ENCODE results near the gene RAP1GAP2. TPM values are rescaled to one million over a fixed set of nuclear protein-coding genes. Genes with fewer than 3 reads are reported as not detected.
"Not testable (repeated sequence)": the region's sequence is repeated elsewhere in the genome, so short reads cannot be mapped to it uniquely, and the experiment has no call there.

RAP1GAP2 gene
- total RNA-seq, 6 donors from 2014 or later: 6.3 to 19.4 (median 13.6) TPM

GRCh38 chr17:2981325-2981724 is 185.1 kb downstream of the RAP1GAP2 start:
- TF ChIP-seq, protein P1, sequence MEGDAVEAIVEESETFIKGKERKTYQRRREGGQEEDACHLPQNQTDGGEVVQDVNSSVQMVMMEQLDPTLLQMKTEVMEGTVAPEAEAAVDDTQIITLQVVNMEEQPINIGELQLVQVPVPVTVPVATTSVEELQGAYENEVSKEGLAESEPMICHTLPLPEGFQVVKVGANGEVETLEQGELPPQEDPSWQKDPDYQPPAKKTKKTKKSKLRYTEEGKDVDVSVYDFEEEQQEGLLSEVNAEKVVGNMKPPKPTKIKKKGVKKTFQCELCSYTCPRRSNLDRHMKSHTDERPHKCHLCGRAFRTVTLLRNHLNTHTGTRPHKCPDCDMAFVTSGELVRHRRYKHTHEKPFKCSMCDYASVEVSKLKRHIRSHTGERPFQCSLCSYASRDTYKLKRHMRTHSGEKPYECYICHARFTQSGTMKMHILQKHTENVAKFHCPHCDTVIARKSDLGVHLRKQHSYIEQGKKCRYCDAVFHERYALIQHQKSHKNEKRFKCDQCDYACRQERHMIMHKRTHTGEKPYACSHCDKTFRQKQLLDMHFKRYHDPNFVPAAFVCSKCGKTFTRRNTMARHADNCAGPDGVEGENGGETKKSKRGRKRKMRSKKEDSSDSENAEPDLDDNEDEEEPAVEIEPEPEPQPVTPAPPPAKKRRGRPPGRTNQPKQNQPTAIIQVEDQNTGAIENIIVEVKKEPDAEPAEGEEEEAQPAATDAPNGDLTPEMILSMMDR (IDR thresholded peaks at IDR 0.05): no peak
- TF ChIP-seq POLR2A (IDR thresholded peaks at IDR 0.05) (no peak), POLR2AphosphoS5 (IDR thresholded peaks at IDR 0.05) (no peak), EP300 (IDR thresholded peaks at IDR 0.05) (no peak)
- ATAC-seq (ENCODE audit: low FRiP score in 2 of 2) (no peak), DNase-seq (peak in 1 of 2 donors; percentile 9)
- H3K4me3 ChIP-seq: no peak overlapping the region
- peaks cover 0 to 8% (median 0%) of the 10 kb centered on the region in 4 donors for H3K36me3 ChIP-seq
- 91 to 98% methylated on average over 5 to 6 of the region's 6 CpGs for WGBS, 2 donors
- no peaks in the 10 kb centered on the region for H3K9me3 ChIP-seq
- no peaks in the 10 kb centered on the region for H3K4me1 ChIP-seq
- no peaks in the 10 kb centered on the region for H3K27me3 ChIP-seq
- no peak overlapping the region for H3K27ac ChIP-seq

- peak overlapping the region in 2 of 4 donors; percentile 10 to 42 for H3K27ac ChIP-seq
- TF ChIP-seq POLR2A (IDR thresholded peaks at IDR 0.05) (no peak), POLR2AphosphoS5 (IDR thresholded peaks at IDR 0.05) (peak in 1 of 2 donors; percentile 58)
These were observed 186.6 kb downstream of the RAP1GAP2 start for GRCh38 chr17:2982854-2983253.

DNA sequence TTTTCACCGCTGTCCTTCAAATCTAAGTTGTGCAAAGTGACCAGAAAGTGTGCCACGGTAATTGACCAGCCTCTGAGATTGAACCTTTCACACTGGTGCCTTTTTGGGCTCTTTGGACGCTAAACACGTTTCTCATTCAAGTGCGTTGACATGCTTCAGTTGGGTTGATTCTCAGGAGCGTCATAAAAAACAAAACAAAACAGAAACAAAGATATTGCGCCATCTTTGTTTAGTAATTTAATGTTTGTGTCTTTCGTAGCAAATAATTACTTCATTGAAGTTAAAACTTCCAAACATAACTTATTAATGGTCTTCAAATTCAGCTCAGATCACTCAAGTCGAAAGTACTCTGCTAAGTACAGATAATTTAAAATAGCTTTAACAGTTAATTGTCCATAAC is 187.0 kb downstream of the RAP1GAP2 start:
- TF ChIP-seq, protein P1 (IDR thresholded peaks at IDR 0.05): no peak
- no peak for TF ChIP-seq EP300 (IDR thresholded peaks at IDR 0.05)
- no peak for TF ChIP-seq POLR2AphosphoS5 (IDR thresholded peaks at IDR 0.05)
- no peak for TF ChIP-seq POLR2A (IDR thresholded peaks at IDR 0.05)
- peak overlapping the region in 2 of 4 donors; percentile 10 to 42 for H3K27ac ChIP-seq
- no peaks in the 10 kb centered on the region for H3K4me1 ChIP-seq
- H3K36me3 ChIP-seq: peaks cover 0 to 8% (median 0%) of the 10 kb centered on the region in 4 donors
- H3K4me3 ChIP-seq: no peak overlapping the region
- no peak for ATAC-seq (ENCODE audit: low FRiP score in 2 of 2)
- WGBS, 2 donors: 83 to 85% methylated on average over 9 of the region's 9 CpGs
- H3K9me3 ChIP-seq: no peaks in the 10 kb centered on the region
- DNase-seq: no peak
- H3K27me3 ChIP-seq: no peaks in the 10 kb centered on the region

More at GRCh38 chr17:2982854-2983253, 186.6 kb downstream of the RAP1GAP2 start:
- no peaks in the 10 kb centered on the region for H3K4me1 ChIP-seq
- no peaks in the 10 kb centered on the region for H3K9me3 ChIP-seq
- peak; percentile 88 to 89 for ATAC-seq (ENCODE audit: low FRiP score in 2 of 2)
- DNase-seq: peak; percentile 48 to 87
- peaks cover 0 to 8% (median 0%) of the 10 kb centered on the region in 4 donors for H3K36me3 ChIP-seq
- WGBS, 2 donors: 72 to 79% methylated on average over 17 to 18 of the region's 18 CpGs
- no peaks in the 10 kb centered on the region for H3K27me3 ChIP-seq
- no peak overlapping the region for H3K4me3 ChIP-seq

GRCh38 chr17:2985318-2985717 is 189.1 kb downstream of the RAP1GAP2 start:
- DNase-seq (peak in 1 of 2 donors; percentile 1), ATAC-seq (ENCODE audit: low FRiP score in 2 of 2) (no peak)
- 86 to 91% methylated on average over 5 of the region's 5 CpGs for WGBS, 2 donors
- TF ChIP-seq, protein P1 (IDR thresholded peaks at IDR 0.05): no peak
- TF ChIP-seq EP300 (IDR thresholded peaks at IDR 0.05): no peak
- no peak for TF ChIP-seq POLR2AphosphoS5 (IDR thresholded peaks at IDR 0.05)
- TF ChIP-seq POLR2A (IDR thresholded peaks at IDR 0.05): no peak
- Histone ChIP-seq H3K9me3 (no peaks in the 10 kb centered on the region), H3K27me3 (no peaks in the 10 kb centered on the region), H3K36me3 (peaks cover 0 to 8% (median 0%) of the 10 kb centered on the region in 4 donors), H3K27ac (no peak overlapping the region), H3K4me3 (no peak overlapping the region), H3K4me1 (no peaks in the 10 kb centered on the region)

- Histone ChIP-seq H3K27ac (no peak overlapping the region), H3K36me3 (peaks cover 0 to 4% (median 0%) of the 10 kb centered on the region in 4 donors), H3K4me1 (no peaks in the 10 kb centered on the region), H3K4me3 (no peak overlapping the region), H3K27me3 (no peaks in the 10 kb centered on the region), H3K9me3 (no peaks in the 10 kb centered on the region)
- DNase-seq (no peak), ATAC-seq (ENCODE audit: low FRiP score in 2 of 2) (no peak)
- TF ChIP-seq POLR2AphosphoS5 (IDR thresholded peaks at IDR 0.05) (no peak), EP300 (IDR thresholded peaks at IDR 0.05) (no peak), POLR2A (IDR thresholded peaks at IDR 0.05) (no peak)
- TF ChIP-seq, protein P1 (IDR thresholded peaks at IDR 0.05): no peak
- 93 to 95% methylated on average over 5 of the region's 5 CpGs for WGBS, 2 donors
These were observed 190.7 kb downstream of the RAP1GAP2 start for GRCh38 chr17:2986925-2987324.

- H3K27me3 ChIP-seq; H3K4me1 ChIP-seq; H3K36me3 ChIP-seq; H3K27ac ChIP-seq; H3K9me3 ChIP-seq; H3K4me3 ChIP-seq; ATAC-seq (ENCODE audit: low FRiP score in 2 of 2): not testable (repeated sequence)
- DNase-seq: peak in 1 of 2 donors; percentile 24
- WGBS, 2 donors: 93% methylated on average over 11 of the region's 11 CpGs
These were observed 193.2 kb downstream of the RAP1GAP2 start for GRCh38 chr17:2989396-2989795.
